HuH-7 (cell line): ENCODE measurements around the gene TNNI3.
"Not testable (repeated sequence)": the region's sequence is repeated elsewhere in the genome, so short reads cannot be mapped to it uniquely, and the experiment has no call there.

Source experiments
- DNase-seq: peaks from one replicate; pipeline ENCODE4 v3.0.0; 2011; ENCODE audit warnings: low spot score

Gene TNNI3

GRCh38 chr19:55112777-55113569, 44.6 kb downstream of the TNNI3 start:
- DNase-seq, result no peak

- DNase-seq, result no peak
Observed at GRCh38 chr19:55112246-55112776, 45.2 kb downstream of the TNNI3 start.

- DNase-seq, result no peak
Observed at GRCh38 chr19:55111238-55111831, 46.2 kb downstream of the TNNI3 start.

- no peak for DNase-seq
Observed at GRCh38 chr19:55109527-55110291, 47.8 kb downstream of the TNNI3 start.

- DNase-seq, result not testable (repeated sequence)
Observed at GRCh38 chr19:55107252-55107651, 50.3 kb downstream of the TNNI3 start.

- no peak for DNase-seq
Observed at GRCh38 chr19:55106591-55106990, 50.9 kb downstream of the TNNI3 start.

GRCh38 chr19:55105237-55105636, 52.3 kb downstream of the TNNI3 start:
- no peak for DNase-seq

GRCh38 chr19:55103190-55103589, 54.3 kb downstream of the TNNI3 start:
- no peak for DNase-seq
